HepG2 (cell line): Measurements from ENCODE around the gene SOBP. TPM values are rescaled to one million over a fixed set of nuclear protein-coding genes. Genes with fewer than 3 reads are reported as not detected.

ENCODE experiments used
- ATF2 ChIP-seq: sonication (generic); formaldehyde crosslinking; IDR thresholded peaks from 2 replicates; pipeline ENCODE4 v1.4.0; 2020; ENCODE audit warnings: missing genetic modification reagents
- ATF3 ChIP-seq: sonication (generic); formaldehyde crosslinking; IDR thresholded peaks from 2 replicates; pipeline ENCODE4 v1.4.0; 2020; ENCODE audit warnings: missing genetic modification reagents
- CENPBD1 ChIP-seq: sonication (generic); formaldehyde crosslinking; IDR thresholded peaks from 2 replicates; pipeline ENCODE4 v1.8.0; 2022; ENCODE audit warnings: missing genetic modification reagents, low read depth, mild to moderate bottlenecking, borderline replicate concordance
- E2F1 ChIP-seq: sonication (generic); formaldehyde crosslinking; IDR thresholded peaks from 2 replicates; pipeline ENCODE4 v1.5.0; 2020; ENCODE audit warnings: missing genetic modification reagents
- FOXO1 ChIP-seq: sonication (generic); formaldehyde crosslinking; IDR thresholded peaks from 2 replicates; pipeline ENCODE4 v1.4.0; 2020; ENCODE audit warnings: missing genetic modification reagents
- HHEX ChIP-seq: IDR thresholded peaks from 2 replicates; pipeline ENCODE4 v1.6.1; 2016; ENCODE audit warnings: control low read depth
- HMGXB4 ChIP-seq, 2 experiments: sonication (generic) in 1 of 2; formaldehyde crosslinking in 1 of 2; IDR thresholded peaks; 2 replicates each; pipeline versions ENCODE4 v1.4.0 to v1.6.1; 2018 to 2020; ENCODE audit warnings: missing genetic modification reagents in 2 of 2, borderline replicate concordance in 1 of 2, low read depth in 1 of 2, mild to moderate bottlenecking in 1 of 2, missing biosample characterization in 1 of 2
- IRF1 ChIP-seq: sonication (generic); formaldehyde crosslinking; IDR thresholded peaks from 2 replicates; pipeline ENCODE4 v1.4.0; 2020; ENCODE audit warnings: low read depth, mild to moderate bottlenecking, missing genetic modification reagents
- KLF15 ChIP-seq: sonication (generic); formaldehyde crosslinking; IDR thresholded peaks from 2 replicates; pipeline ENCODE4 v1.8.1; 2023; ENCODE audit warnings: borderline replicate concordance, mild to moderate bottlenecking, inconsistent platforms, missing genetic modification reagents, mixed read lengths
- MIXL1 ChIP-seq: IDR thresholded peaks from 2 replicates; pipeline ENCODE4 v1.6.1; 2016
- MZF1 ChIP-seq: sonication (generic); formaldehyde crosslinking; IDR thresholded peaks from 2 replicates; pipeline ENCODE4 v1.8.1; 2023; ENCODE audit warnings: mild to moderate bottlenecking, missing genetic modification reagents, borderline replicate concordance
- NCOA1 ChIP-seq: sonication (generic); formaldehyde crosslinking; IDR thresholded peaks from 2 replicates; pipeline ENCODE4 v1.9.0; 2021; ENCODE audit warnings: missing genetic modification reagents
- POLR2G ChIP-seq: fragments of 200-400 bp; formaldehyde crosslinking; IDR thresholded peaks from 2 replicates; pipeline ENCODE4 v1.6.1; 2018; ENCODE audit warnings: mild to moderate bottlenecking, low read depth, low read length, moderate library complexity
- SNAI1 ChIP-seq: sonication (generic); formaldehyde crosslinking; IDR thresholded peaks from 2 replicates; pipeline ENCODE4 v1.5.0; 2020; ENCODE audit warnings: mild to moderate bottlenecking, missing genetic modification reagents, borderline replicate concordance
- SRF ChIP-seq: IDR thresholded peaks from 2 replicates; pipeline ENCODE4 v1.6.1; 2011; ENCODE audit warnings: mild to moderate bottlenecking, low read depth, low read length, moderate library complexity
- TBP ChIP-seq: sonication (generic); formaldehyde crosslinking; IDR thresholded peaks from 2 replicates; pipeline ENCODE4 v1.5.0; 2020; ENCODE audit warnings: missing genetic modification reagents
- ZBTB37 ChIP-seq: sonication (generic); formaldehyde crosslinking; IDR thresholded peaks from 2 replicates; pipeline ENCODE4 v1.4.0; 2020; ENCODE audit warnings: mild to moderate bottlenecking, missing genetic modification reagents
- ZFP82 ChIP-seq: sonication (generic); formaldehyde crosslinking; IDR thresholded peaks from 2 replicates; pipeline ENCODE4 v1.5.1; 2020; ENCODE audit warnings: mild to moderate bottlenecking, missing genetic modification reagents, borderline replicate concordance
- ZNF160 ChIP-seq: sonication (generic); formaldehyde crosslinking; IDR thresholded peaks from 2 replicates; pipeline ENCODE4 v1.8.0; 2022; ENCODE audit warnings: mild to moderate bottlenecking, inconsistent platforms, missing genetic modification reagents
- ZNF225 ChIP-seq: sonication (generic); formaldehyde crosslinking; IDR thresholded peaks from 2 replicates; pipeline ENCODE4 v1.4.0; 2020; ENCODE audit warnings: mild to moderate bottlenecking, missing genetic modification reagents
- ZNF253 ChIP-seq: sonication (generic); formaldehyde crosslinking; IDR thresholded peaks from 2 replicates; pipeline ENCODE4 v1.8.0; 2022; ENCODE audit warnings: mild to moderate bottlenecking, missing genetic modification reagents, borderline replicate concordance
- ZNF660 ChIP-seq: sonication (generic); formaldehyde crosslinking; IDR thresholded peaks from 2 replicates; pipeline ENCODE4 v1.5.1; 2020; ENCODE audit warnings: mild to moderate bottlenecking, low read depth, missing genetic modification reagents, borderline replicate concordance
- polyA plus RNA-seq, 8 experiments: library from polyadenylated mRNA; depleted of rRNA in 3 of 8; stranded (reverse) in 7 of 8; unstranded in 1 of 8; fragments of >200 nt; fragmentation: Illumina TruSeq in 4 of 8; extraction: Trizol in 4 of 8; gene quantifications; 2 replicates each; pipeline versions ENCODE4 v1.2.1 to v1.2.3, GENCODE V29; 2011 to 2016; ENCODE audit warnings: low read depth in 4 of 8, missing spikeins in 1 of 8, mixed read lengths in 1 of 8; ENCODE audit not compliant: insufficient read depth in 1 of 8
- total RNA-seq, 5 experiments: library from RNA; depleted of rRNA; stranded (reverse); fragments of >200 nt; fragmentation: Illumina TruSeq; extraction: Trizol; gene quantifications; 2 replicates each; pipeline ENCODE4 v1.2.3, GENCODE V29; 2016; ENCODE audit warnings: low read depth in 1 of 5

The SOBP gene
- total and polyA plus RNA-seq, 2 of the 13 experiments (the other 11 are each of a cell fraction or from before 2014, with no cell fraction given): 1.5 to 6.9 TPM

GRCh38 chr6:107458672-107459282 is 31.1 kb upstream of the SOBP start (continued):
- TF ChIP-seq HMGXB4 (CRISPR knock-in tag; IDR thresholded peaks at IDR 0.05; ENCODE audit: borderline replicate concordance in 1 of 2, low read depth in 1 of 2): no peak
- no peak for TF ChIP-seq ZNF160
- TF ChIP-seq MZF1 (CRISPR knock-in tag): 0 out of 2 replicates have a peak, but pooled peaks have one; percentile 36
- TF ChIP-seq ZFP82: no peak
- TF ChIP-seq CENPBD1 (CRISPR knock-in tag): no peak
- TF ChIP-seq MIXL1 (CRISPR knock-in tag): no peak
- no peak for TF ChIP-seq ZNF660 (CRISPR knock-in tag)
- 0 out of 2 replicates have a peak, but pooled peaks have one; percentile 36 for TF ChIP-seq HHEX (CRISPR knock-in tag)
- no peak for TF ChIP-seq FOXO1 (CRISPR knock-in tag)
- TF ChIP-seq ATF2 (CRISPR knock-in tag): no peak
- 0 out of 2 replicates have a peak, but pooled peaks have one; percentile 8 for TF ChIP-seq ATF3 (CRISPR knock-in tag)
- peak; percentile 61; the same call in 1 of the 2 replicates for TF ChIP-seq E2F1 (CRISPR knock-in tag)
- TF ChIP-seq ZNF253 (CRISPR knock-in tag): no peak
- no peak for TF ChIP-seq POLR2G
- no peak for TF ChIP-seq SNAI1 (CRISPR knock-in tag)
- no peak for TF ChIP-seq ZBTB37
- peak; percentile 88 for TF ChIP-seq ZNF225 (CRISPR knock-in tag)
- no peak for TF ChIP-seq KLF15
- no peak for TF ChIP-seq NCOA1 (CRISPR knock-in tag)
- TF ChIP-seq TBP (CRISPR knock-in tag): no peak
- no peak for TF ChIP-seq IRF1 (CRISPR knock-in tag)
- TF ChIP-seq SRF: no peak
